GM19238 (cell line): Measurements from ENCODE around the gene ADAMTS16.

Experiments
- DNase-seq: peaks from one replicate; pipeline ENCODE4 v3.0.0; 2011; ENCODE audit warnings: low spot score; ENCODE audit not compliant: insufficient read length

The ADAMTS16 gene

DNA sequence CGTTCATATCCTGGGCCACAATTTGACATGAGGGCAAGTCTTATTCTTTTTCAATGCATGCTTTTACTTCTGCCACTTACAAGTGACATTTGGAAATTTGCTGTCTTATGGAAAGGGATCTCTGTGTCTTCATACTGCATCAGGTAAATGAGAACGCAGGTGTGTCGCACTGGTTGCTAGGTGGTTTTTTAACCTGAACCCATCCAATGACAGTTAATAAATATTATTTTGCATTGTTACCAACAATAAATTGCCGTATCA is 1.1 kb downstream of the ADAMTS16 start:
- DNase-seq, result no peak

- no peak for DNase-seq
Measured at GRCh38 chr5:5141625-5142525, 1.7 kb downstream of the ADAMTS16 start.

DNA sequence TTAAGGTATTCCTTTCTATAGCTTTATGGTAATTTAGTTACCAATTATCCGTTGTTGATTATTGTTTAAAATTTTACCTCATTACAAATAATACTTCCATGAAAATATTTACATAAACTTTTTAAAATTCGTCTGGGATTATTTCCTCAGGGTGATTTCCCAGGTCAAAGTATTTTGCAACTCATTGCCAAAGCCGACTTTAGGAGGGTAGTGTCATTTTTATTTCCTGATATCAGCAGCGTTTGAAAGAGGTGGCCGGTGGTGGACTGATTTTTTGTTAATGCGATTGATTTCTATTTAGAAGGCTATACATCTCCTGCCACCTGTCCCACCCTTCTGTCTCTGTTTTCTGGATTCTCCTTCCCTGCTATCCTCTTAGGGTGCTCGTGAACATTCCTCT is 4.3 kb downstream of the ADAMTS16 start:
- no peak for DNase-seq

GRCh38 chr5:5145651-5146529 is 5.8 kb downstream of the ADAMTS16 start:
- no peak for DNase-seq

- DNase-seq, result no peak
Measured at GRCh38 chr5:5146530-5147160, 6.5 kb downstream of the ADAMTS16 start.

DNA sequence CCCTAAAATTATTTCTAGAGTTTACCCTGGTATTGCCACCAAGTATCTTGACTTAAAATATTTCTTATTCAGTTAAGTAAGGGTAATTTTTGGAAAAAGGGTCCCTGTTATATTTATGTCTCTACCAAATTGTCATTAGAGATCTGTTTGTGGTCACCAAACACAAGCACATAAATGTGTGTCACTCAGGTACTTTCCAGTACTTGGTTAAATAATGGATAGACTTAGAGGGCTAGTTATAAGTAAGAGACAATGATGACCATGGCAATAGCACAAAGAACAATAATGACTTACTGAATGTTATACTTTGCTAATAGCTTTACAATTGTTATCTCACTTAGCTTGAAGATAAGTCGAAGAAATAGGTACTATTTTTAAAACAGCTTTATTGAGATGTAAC is 9.0 kb downstream of the ADAMTS16 start:
- no peak for DNase-seq

GRCh38 chr5:5150667-5151066 is 10.5 kb downstream of the ADAMTS16 start:
- DNase-seq, result no peak

- no peak for DNase-seq
Measured at GRCh38 chr5:5154733-5155132, 14.6 kb downstream of the ADAMTS16 start.

DNA sequence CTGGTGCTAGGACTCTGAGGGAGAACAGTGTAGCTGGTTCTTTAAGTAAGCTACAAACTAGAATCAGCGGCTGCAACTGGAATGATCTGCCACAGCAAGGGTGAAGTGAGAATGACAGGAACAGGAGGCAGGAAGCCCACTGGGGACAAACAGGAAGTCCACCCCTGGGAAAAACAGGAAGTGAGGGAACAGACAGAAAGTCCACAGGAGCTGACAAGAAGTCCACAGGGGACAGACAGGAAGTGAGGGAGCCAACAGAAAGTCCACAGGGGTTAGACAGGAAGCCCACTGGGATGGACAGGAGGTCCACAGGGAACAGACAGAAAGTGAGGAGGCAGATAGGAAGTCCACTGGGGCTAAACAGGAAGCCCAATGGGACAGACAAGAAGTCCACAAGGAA is 15.5 kb downstream of the ADAMTS16 start:
- no peak for DNase-seq

- DNase-seq, result no peak
Measured at GRCh38 chr5:5156471-5157082, 16.4 kb downstream of the ADAMTS16 start.

DNA sequence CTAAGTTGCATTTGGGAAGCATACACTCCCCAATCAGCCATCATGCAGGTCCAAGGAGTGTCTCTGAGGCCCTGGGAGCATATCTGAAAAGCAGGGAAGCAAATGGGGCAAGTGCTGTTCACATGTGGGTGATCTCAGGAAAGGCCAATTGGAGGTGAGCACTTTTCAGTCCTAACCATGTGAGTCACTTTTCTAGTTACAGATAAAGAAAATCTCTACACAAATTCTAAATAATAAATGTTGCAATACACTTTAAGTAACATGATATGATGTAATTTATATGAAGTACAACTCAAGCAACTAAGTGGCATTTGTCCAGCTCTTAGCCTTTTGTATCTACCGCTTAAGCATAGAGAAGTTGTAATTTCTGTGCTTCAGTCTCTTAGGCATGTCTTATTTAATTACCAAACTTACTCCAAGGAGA is 18.4 kb downstream of the ADAMTS16 start:
- no peak for DNase-seq

DNA sequence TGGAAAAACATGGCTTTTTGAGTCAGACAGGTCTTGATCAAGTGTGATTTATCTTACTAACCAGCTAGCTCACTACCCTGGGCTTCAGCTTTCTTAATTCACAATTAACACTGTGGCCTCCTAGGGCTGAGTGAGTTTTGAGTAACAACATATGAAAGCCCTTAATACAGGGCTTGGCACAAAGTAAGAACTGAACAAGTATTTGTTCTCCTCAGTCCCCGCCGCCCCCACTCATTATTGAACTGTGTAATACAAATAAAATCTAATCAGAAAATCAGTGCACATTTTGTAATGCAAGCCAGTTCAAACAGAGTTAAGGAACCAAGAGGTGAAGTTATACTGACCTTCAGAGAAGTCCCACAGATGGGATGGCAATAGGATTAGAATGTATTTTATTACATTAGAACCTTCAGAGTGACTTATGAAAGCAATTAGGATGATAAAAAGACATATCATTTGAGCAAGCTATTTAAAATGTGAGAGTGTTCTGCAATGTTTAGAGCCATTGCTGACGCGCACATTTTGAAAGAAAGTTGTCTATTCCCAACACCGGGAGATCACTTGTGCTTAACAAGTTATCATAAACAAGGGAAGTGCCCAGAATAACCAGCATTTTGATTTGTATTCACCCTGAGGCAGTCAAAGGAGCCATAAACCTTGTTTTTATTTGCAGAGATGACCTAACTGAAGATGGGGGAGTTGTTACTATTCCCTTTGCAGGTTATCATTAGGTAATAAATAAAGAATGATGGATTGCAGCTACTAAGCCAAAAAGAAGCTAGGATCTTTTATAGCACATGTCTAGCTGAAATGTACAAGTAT is 19.4 kb downstream of the ADAMTS16 start:
- DNase-seq, result no peak

DNA sequence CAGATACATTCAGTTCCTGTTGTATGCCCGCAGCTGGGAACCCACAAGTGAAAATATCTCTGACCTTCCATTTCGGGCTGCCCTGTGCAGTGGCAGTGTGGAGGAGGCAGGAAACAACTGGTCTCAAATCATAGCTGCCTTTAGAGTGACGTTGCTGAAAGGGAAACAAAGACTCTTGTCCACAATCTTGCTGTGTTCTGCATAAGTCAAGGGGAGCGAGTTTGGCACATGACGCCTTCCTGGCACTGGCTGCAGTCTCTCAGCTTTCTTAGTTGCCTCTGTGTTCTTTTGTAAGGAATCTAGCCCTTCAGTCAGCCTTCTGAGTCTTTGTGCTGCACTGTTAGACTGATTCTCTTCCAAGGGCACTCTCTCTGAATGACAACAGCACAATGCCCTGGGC is 24.0 kb downstream of the ADAMTS16 start:
- DNase-seq, result no peak

DNA sequence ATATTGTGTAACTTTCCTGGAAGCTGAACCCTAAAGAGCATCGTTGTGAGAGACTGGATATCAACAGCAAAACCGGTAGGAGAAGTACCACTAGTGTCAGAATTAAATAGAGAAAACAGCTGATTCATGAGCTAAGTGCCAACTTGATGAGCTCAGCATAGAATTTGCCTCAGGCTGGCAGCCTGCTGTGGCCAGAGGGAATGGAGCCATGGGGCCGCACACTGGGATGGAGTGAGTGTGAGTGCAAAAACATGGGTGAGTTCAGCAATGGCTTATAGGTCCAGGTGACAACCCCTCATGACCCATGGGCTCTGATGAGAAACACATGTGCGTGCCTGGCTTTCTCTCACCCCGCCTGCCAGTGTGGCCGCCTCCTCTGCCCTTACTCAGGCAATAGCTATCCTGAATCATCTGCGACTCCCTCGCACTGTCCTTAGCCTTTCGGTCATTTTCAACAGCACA is 25.4 kb downstream of the ADAMTS16 start:
- DNase-seq, result no peak

DNA sequence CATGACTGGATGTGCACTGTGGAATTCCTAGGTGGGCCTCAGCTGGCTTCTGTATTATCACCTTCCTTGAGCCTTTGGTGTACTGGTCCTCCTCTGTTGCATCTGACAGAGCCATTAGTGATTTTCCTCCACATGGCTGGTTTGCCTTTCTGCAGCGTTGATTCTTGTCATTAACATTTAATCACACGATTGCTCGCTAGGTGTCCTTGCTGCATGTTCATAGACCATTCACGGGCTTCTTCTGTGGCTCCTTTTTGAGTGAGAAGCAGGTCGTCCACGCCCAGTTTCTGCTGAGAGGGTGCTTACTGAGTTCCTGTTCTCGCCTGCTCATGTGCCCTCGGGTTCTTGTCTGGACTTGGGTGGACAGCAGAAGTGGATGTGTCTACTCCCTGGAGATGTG is 29.3 kb downstream of the ADAMTS16 start:
- DNase-seq, result no peak

DNA sequence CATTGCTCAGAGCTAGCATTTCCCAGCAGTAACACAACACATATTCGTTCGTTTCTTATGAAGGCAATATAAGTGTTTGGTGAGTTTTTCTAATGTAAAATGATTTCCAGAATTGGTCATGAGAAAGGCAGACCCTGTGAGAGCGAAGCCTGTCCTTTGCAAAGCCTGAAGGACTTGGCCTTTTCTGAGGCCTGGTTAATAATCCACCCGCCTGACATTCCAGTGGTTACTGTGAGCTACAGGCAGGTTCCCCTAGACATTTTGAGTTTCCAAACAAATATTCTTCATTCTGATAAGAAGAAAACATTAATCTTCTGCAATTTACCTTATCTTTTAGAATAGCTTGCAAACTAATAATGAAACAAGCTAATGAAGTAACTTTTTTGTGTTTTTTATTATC is 38.0 kb downstream of the ADAMTS16 start:
- no peak for DNase-seq

DNA sequence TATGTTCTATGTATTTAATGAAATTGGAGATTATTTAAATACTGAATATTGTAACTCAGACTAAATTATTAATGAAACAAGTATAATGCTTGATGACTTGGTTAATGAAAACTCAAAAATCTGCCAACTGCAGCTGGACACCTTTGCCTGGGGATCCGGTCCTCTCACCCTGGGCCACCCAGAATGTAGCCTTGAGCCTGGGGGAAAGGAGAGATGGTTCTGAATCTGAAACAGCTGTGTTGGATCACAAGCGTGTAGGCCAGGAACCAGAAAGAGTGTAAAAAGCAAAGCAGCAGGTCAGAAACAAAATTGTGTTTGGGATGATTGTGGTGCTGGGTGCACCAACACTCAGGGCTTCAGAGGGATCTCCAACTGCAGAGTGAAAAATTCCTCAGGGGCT is 38.5 kb downstream of the ADAMTS16 start:
- DNase-seq, result no peak

- DNase-seq, result no peak
Measured at GRCh38 chr5:5179079-5179478, 38.9 kb downstream of the ADAMTS16 start.

DNA sequence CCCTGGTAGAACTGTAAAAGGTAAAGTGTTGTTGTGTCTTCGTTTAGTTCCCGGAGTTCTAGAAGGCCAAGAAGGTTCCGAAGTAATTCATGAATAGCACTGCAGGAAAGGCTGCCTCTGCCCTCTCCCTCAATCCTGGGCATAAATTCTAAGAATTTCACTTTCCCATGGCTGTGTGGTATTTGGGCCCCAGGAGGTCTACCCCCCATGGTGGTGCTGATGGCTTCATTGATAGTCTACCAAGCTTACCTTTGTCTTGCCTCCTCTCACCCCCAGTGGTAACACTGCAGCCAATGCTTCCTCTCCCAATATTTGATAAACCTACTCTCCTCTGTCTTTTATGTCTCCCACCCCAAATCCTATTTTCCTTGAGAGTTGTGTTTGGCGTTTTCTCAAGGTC is 39.5 kb downstream of the ADAMTS16 start:
- no peak for DNase-seq

DNA sequence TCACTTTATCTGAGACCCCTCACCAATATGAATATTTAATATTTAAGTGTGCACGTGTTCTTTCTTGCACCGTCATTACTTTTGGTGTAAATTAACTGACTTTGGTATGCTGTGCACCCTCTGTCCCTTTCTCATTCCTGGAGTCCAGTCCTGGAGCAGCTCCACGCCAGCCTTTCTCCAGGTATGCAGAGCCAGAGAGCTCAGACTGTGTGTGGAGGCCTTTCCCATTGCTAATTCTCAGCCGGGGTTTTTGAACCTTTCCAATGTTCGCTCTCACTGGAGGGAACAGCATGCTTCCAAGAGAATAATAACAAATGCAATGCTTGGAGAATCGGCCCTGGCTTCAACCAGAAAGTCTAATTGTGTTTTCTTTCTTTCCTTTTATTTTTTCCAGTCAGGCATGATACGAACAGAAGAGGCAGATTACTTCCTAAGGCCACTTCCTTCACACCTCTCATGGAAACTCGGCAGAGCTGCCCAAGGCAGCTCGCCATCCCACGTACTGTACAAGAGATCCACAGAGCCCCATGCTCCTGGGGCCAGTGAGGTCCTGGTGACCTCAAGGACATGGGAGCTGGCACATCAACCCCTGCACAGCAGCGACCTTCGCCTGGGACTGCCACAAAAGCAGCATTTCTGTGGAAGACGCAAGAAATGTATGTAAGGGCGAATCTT is 41.7 kb downstream of the ADAMTS16 start:
- DNase-seq, result no peak
